BLaER1 treated with 17β-estradiol and CSF1 and Interleukin-3, amounts not matched to agents 10 nM and 100 nM (cell line): Measurements from ENCODE around the gene ADD3.
"Not testable (repeated sequence)": the region's sequence is repeated elsewhere in the genome, so short reads cannot be mapped to it uniquely, and the experiment has no call there.

Source experiments
- H3K27ac ChIP-seq, 11 experiments: shearing (Covaris generic); formaldehyde crosslinking; 2 replicates each; pipeline ENCODE4 v1.8.1; 2022
- H3K27me3 ChIP-seq, 11 experiments: shearing (Covaris generic); formaldehyde crosslinking; 2 replicates each; pipeline ENCODE4 v1.8.1; 2022
- H3K36me3 ChIP-seq, 11 experiments: shearing (Covaris generic); formaldehyde crosslinking; 2 replicates each; pipeline ENCODE4 v1.8.1; 2022
- H3K4me1 ChIP-seq, 10 experiments: shearing (Covaris generic); formaldehyde crosslinking; 2 replicates each; pipeline ENCODE4 v1.8.1; 2022
- H3K4me2 ChIP-seq, 11 experiments: shearing (Covaris generic); formaldehyde crosslinking; 2 replicates each; pipeline ENCODE4 v1.8.1; 2022
- H3K4me3 ChIP-seq, 10 experiments: shearing (Covaris generic); formaldehyde crosslinking; 2 replicates each; pipeline ENCODE4 v1.8.1; 2022
- H3K9ac ChIP-seq, 11 experiments: shearing (Covaris generic); formaldehyde crosslinking; 2 replicates each; pipeline ENCODE4 v1.8.1; 2022
- H3K9me3 ChIP-seq, 11 experiments: shearing (Covaris generic); formaldehyde crosslinking; replicated peaks in 1 of 11; 2 replicates each; pipeline ENCODE4 v1.8.1; 2022
- H4K20me1 ChIP-seq, 11 experiments: shearing (Covaris generic); formaldehyde crosslinking; 2 replicates each; pipeline ENCODE4 v1.8.1; 2022
- Cebpa-rat ChIP-seq, 11 experiments: shearing (Covaris generic); IDR thresholded peaks; 2 replicates each; pipeline ENCODE4 v1.8.1; 2022

The ADD3 gene

DNA sequence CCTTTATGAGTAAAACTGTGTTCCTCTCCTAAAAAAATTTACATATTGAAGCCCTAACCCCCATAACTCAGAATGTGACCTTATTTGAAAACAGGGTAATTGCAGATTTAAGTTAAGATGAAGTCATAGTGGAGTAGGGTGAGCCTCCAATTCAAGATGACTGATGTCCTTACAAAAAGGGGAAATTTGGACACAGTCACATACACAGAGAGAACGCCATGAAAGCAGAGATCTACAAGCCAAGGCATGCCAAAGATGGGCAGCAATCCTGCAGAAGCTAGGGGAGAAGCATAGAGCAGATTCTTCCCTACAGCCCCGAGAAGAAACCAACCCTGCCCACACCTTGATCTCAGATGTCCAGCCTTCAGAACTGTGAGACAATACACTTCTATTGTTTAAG is 23.8 kb upstream of the ADD3 start:
- Histone ChIP-seq H3K4me2 (no peak overlapping the region), H3K4me1 (peaks cover 0 to 5% (median 0%) of the 10 kb centered on the region in 10 experiments; a peak in 2 of 20 replicates), H3K27me3 (no peaks in the 10 kb centered on the region), H3K36me3 (no peaks in the 10 kb centered on the region), H4K20me1 (no peaks in the 10 kb centered on the region), H3K4me3 (no peak overlapping the region), H3K27ac (no peak overlapping the region), H3K9ac (no peak overlapping the region), H3K9me3 (peaks cover 27 to 51% (median 37%) of the 10 kb centered on the region in 11 experiments; a peak in 21 of 22 replicates)
- no peak for TF ChIP-seq Cebpa-rat (IDR thresholded peaks at IDR 0.05)

DNA sequence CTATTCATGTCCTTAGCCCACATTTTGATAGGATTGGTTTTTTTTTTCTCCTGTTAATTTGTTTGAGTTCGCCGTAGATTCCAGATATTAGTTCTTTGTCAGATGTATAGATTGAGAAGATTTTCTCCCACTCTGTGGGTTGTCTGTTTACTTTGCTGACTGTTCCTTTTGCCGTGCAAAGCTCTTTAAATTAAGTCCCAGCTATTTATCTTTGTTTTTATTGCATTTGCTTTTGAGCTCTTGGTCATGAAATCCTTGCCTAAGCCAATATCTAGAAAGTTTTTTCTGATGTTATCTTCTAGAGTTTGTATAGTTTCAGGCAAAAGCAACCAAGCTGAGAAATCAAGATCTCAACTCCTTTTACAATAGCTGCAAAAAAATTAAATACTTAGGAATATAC is 22.0 kb upstream of the ADD3 start:
- H3K4me3 ChIP-seq, H3K27ac ChIP-seq, H3K9ac ChIP-seq, H3K27me3 ChIP-seq, H3K4me2 ChIP-seq, H3K4me1 ChIP-seq, H4K20me1 ChIP-seq, H3K36me3 ChIP-seq: not testable (repeated sequence)
- peaks cover 27 to 57% (median 37%) of the 10 kb centered on the region in 11 experiments; a peak in 21 of 22 replicates for H3K9me3 ChIP-seq

DNA sequence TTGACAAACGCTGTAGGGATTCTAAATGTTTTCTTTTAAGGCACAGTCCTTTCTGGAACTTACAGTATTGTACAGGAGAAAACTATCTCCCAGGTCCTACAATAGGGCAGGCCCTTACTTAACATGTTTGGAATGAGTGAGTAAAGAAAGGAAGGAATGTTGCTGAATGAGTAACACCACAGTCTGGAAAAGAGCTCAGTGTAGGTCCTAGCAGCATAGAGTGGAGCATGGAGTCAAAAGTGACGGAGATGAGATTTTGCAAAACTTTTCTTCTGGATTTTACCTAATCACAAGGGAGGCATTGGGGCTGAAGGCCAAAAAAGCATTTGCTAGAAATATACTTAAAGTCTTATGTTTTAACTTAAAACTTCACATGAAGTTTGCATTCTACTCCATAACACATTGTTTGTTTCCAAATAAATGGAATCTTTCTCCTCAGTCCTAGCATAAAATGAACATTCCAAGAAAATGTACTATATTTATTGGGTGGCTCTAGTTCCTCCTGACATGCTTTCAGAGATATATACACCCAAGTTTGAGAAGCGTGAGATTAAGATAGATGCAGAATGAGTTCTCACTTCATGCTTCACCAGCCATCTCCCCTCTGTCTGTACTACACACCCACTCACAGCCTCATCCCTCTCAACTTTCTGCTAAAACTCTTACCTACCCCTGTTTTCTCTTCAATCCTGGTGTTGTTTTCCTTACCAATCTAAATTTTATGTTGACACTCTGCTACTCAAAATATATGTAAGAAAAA is 20.2 kb upstream of the ADD3 start:
- TF ChIP-seq Cebpa-rat (IDR thresholded peaks at IDR 0.05) = no peak
- Histone ChIP-seq H3K9ac (no peak overlapping the region), H3K27ac (no peak overlapping the region), H3K4me1 (peaks cover 0 to 14% (median 3%) of the 10 kb centered on the region in 10 experiments; a peak in 6 of 20 replicates), H3K4me2 (no peak overlapping the region), H3K27me3 (no peaks in the 10 kb centered on the region), H3K4me3 (no peak overlapping the region), H3K9me3 (peaks cover 27 to 57% (median 37%) of the 10 kb centered on the region in 11 experiments; a peak in 21 of 22 replicates), H4K20me1 (no peaks in the 10 kb centered on the region), H3K36me3 (no peaks in the 10 kb centered on the region)

DNA sequence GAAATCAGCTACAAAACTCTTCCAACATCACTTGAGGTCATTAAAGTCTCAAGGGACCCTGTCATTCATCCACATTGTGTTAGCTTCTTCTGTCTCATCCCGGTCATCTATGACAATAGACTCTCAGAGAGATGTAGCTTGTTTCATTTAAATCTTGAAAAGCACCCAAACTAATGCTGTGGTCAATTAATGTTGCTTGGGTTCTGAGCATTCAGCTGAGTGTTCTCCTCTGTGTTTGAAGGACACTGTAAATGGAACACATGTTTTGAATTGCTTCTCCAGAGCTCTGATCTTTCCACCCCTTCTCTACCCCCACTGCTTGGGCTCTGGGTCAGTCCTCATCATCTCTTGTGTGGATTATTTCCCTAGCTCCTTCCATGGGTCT is 19.6 kb upstream of the ADD3 start:
- no peak overlapping the region for H3K9ac ChIP-seq
- H3K4me3 ChIP-seq = no peak overlapping the region
- H4K20me1 ChIP-seq = no peaks in the 10 kb centered on the region
- no peak overlapping the region for H3K27ac ChIP-seq
- H3K9me3 ChIP-seq = peaks cover 26 to 56% (median 37%) of the 10 kb centered on the region in 11 experiments; a peak in 21 of 22 replicates
- H3K4me2 ChIP-seq = no peak overlapping the region
- H3K36me3 ChIP-seq = no peaks in the 10 kb centered on the region
- no peak for TF ChIP-seq Cebpa-rat (IDR thresholded peaks at IDR 0.05)
- H3K4me1 ChIP-seq = peaks cover 0 to 20% (median 3%) of the 10 kb centered on the region in 10 experiments; a peak in 7 of 20 replicates
- H3K27me3 ChIP-seq = no peaks in the 10 kb centered on the region

DNA sequence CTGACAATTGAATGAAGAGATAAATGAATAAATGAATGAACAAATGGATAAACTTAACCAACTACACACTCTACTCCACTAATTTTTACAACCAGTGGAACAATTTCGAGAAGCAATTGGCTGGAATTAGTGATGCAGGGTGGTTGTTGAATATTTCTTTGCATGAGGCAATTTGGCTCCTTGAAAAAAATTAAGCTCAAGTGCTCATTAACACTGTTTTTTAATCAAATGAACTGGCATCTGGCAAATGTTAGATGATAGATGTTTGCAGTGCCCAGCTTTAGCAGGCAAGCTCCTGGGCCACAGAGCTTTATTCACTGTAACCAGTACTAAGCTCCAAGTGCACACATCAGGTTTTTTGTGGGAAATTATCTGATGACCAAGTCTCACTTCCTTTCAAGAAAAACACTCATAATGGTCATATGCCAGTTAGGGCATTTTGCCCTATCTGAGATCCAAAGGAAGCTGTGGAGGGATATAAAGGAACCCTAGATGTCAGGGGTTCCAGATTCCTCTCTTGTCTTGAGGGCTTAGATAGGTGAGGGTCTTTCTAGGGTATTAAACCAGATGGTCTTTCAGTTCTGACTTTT is 16.4 kb upstream of the ADD3 start:
- Histone ChIP-seq H3K4me1 (peaks cover 8 to 38% (median 11%) of the 10 kb centered on the region in 10 experiments), H3K27ac (no peak overlapping the region; a peak in 1 of 22 replicates), H3K27me3 (no peaks in the 10 kb centered on the region), H3K9me3 (peaks cover 8 to 33% (median 18%) of the 10 kb centered on the region in 11 experiments; a peak in 19 of 22 replicates), H3K36me3 (no peaks in the 10 kb centered on the region), H3K4me2 (peak overlapping the region in 2 of 11 experiments; percentile 23 to 24; a peak in 2 of 22 replicates), H4K20me1 (no peaks in the 10 kb centered on the region), H3K9ac (no peak overlapping the region), H3K4me3 (no peak overlapping the region)
- no peak for TF ChIP-seq Cebpa-rat (IDR thresholded peaks at IDR 0.05)

DNA sequence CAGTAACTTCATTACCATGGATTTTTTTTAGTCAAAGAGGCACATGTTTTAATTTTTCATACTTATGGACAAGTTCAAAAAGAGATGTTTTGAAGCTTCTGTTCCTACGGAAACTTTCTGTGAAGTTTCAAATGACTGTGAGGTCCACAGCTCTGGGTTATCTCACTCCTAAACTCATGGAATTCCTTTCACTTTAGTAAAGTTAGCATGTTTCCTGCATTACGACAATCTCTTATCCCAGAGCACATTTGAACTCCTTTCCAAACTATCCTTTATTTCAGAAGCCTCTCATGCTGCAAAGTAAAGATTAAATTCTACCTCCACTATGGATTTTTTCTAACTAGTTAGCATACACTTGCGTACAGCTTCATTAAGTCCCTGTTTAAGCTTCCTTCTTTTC is 15.3 kb upstream of the ADD3 start:
- no peak for TF ChIP-seq Cebpa-rat (IDR thresholded peaks at IDR 0.05)
- Histone ChIP-seq H3K9ac (no peak overlapping the region), H3K4me2 (no peak overlapping the region), H3K9me3 (peaks cover under 1 to 21% (median 10%) of the 10 kb centered on the region in 11 experiments; a peak in 16 of 22 replicates), H3K27me3 (no peaks in the 10 kb centered on the region), H3K27ac (no peak overlapping the region), H3K4me1 (peaks cover 19 to 49% (median 22%) of the 10 kb centered on the region in 10 experiments), H3K36me3 (no peaks in the 10 kb centered on the region), H4K20me1 (no peaks in the 10 kb centered on the region), H3K4me3 (no peak overlapping the region)

DNA sequence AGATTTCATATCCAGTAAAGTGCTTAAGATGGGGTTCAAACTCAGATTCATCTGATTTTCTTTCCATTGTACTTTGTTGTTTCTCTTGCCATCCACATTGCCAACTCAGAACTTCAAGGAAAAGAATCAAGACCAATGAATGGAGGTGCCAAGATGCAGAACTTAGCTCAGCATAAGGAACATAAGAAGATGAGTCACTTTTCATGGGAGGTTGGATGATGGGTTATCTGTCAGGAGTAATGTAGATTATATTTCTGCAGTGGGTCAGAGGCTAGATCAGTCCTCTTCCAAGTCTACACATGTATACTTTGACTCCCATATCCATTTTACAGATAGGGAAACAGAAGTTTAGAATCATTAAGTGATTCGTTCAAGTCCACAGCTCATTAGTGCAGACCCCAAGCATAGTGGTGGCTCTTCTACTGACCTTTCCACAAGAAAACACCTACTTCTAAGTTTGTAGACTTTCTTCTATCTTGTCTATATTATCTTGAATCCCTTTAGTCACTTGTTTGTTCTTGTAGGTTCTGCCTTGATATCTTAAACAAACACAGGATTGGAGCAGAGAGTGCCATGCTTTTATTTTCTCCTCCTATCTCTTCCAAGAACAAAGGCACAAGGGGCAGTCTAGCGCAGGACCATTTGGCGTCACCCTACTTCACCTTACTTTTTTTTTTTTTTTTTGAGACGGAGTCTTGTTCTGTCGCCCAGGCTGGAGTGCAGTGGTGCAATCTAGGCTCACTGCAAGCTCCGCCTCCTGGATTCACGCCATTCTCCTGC is 14.0 kb upstream of the ADD3 start:
- Histone ChIP-seq H3K4me3 (no peak overlapping the region), H3K4me1 (peaks cover 19 to 54% (median 23%) of the 10 kb centered on the region in 10 experiments), H4K20me1 (no peaks in the 10 kb centered on the region), H3K9me3 (peaks cover 0 to 9% (median 0%) of the 10 kb centered on the region in 11 experiments; a peak in 5 of 22 replicates), H3K36me3 (no peaks in the 10 kb centered on the region), H3K27ac (no peak overlapping the region), H3K4me2 (peak overlapping the region in 2 of 11 experiments; percentile 8 to 10; a peak in 1 of 22 replicates), H3K27me3 (no peaks in the 10 kb centered on the region), H3K9ac (no peak overlapping the region)
- TF ChIP-seq Cebpa-rat (IDR thresholded peaks at IDR 0.05) = no peak

DNA sequence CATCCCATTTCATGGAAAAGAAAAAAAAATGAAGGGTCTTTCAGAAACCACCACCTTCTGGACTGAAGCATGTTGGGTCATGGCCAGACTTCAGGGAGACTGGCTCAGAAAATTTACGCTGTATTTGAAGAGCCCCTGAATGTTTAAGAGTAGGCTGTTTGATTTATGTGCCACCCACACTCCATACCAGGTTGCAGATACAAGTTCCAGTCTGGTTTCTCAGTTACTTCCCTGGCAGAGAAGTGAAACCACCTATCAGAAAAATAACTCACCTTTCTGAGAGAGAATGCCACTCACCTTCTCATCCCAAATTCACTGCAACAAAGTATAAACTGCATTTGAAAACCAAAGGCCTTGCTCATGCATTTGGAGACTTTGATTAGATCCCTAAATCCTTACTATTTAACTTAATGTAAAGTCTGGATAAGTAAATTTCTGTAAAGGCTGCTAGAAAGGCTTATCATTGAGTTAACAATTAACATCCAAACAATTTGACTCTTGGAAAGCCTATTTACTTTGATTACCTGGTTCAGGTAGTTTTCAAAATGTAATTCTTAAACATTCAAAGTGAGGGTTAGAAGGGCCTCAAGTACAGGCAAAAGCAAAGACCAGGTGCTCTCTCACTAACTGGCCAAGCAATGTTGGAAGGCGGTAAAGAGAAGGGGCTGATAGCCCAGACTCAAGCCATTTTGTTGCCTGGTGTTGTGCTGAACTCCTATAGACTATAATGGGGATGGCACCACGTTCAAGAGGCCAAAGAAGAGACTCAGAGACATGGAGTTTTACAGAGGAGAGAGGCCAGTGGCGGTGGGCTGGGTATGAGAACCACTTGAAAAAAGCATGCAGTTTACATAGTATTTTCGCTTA is 12.8 kb upstream of the ADD3 start:
- no peaks in the 10 kb centered on the region for H3K9me3 ChIP-seq
- no peaks in the 10 kb centered on the region for H4K20me1 ChIP-seq
- no peak overlapping the region for H3K4me3 ChIP-seq
- peaks cover 19 to 54% (median 23%) of the 10 kb centered on the region in 10 experiments for H3K4me1 ChIP-seq
- no peak overlapping the region for H3K9ac ChIP-seq
- H3K36me3 ChIP-seq = no peaks in the 10 kb centered on the region
- H3K27me3 ChIP-seq = no peaks in the 10 kb centered on the region
- peak overlapping the region in 2 of 11 experiments; percentile 66 to 72; a peak in 1 of 22 replicates for H3K4me2 ChIP-seq
- H3K27ac ChIP-seq = no peak overlapping the region
- no peak for TF ChIP-seq Cebpa-rat (IDR thresholded peaks at IDR 0.05)
